IPS DF 4.7 (cell line): ENCODE results near the gene ANO6.
"Not testable (repeated sequence)": the region's sequence is repeated elsewhere in the genome, so short reads cannot be mapped to it uniquely, and the experiment has no call there.

Experiments used
- DNase-seq: peaks from one replicate; pipeline ENCODE4 v3.0.0-alpha.2; 2013; ENCODE audit warnings: low spot score; ENCODE audit errors: extremely low read depth

The ANO6 gene

GRCh38 chr12:45309836-45310626, 94.1 kb downstream of the ANO6 start:
- no peak for DNase-seq

GRCh38 chr12:45310627-45310968, 94.7 kb downstream of the ANO6 start:
- DNase-seq: no peak

- DNase-seq: no peak
Observed at GRCh38 chr12:45312012-45312411, 96.1 kb downstream of the ANO6 start.

- DNase-seq: no peak
Observed at GRCh38 chr12:45314770-45315169, 98.9 kb downstream of the ANO6 start.

GRCh38 chr12:45315462-45315861, 99.6 kb downstream of the ANO6 start:
- no peak for DNase-seq

- DNase-seq: not testable (repeated sequence)
Observed at GRCh38 chr12:45317261-45317660, 101.4 kb downstream of the ANO6 start.

GRCh38 chr12:45322810-45323209, 106.9 kb downstream of the ANO6 start:
- DNase-seq: no peak

GRCh38 chr12:45324391-45324790, 108.5 kb downstream of the ANO6 start:
- no peak for DNase-seq

GRCh38 chr12:45326358-45326975, 110.6 kb downstream of the ANO6 start:
- DNase-seq: no peak

- DNase-seq: no peak
Observed at GRCh38 chr12:45327823-45328383, 112.0 kb downstream of the ANO6 start.

- DNase-seq: no peak
Observed at GRCh38 chr12:45329238-45329637, 113.3 kb downstream of the ANO6 start.

- DNase-seq: no peak
Observed at GRCh38 chr12:45329702-45330101, 113.8 kb downstream of the ANO6 start.

- no peak for DNase-seq
Observed at GRCh38 chr12:45331552-45331951, 115.7 kb downstream of the ANO6 start.

GRCh38 chr12:45334396-45334795, 118.5 kb downstream of the ANO6 start:
- no peak for DNase-seq

GRCh38 chr12:45336331-45336730, 120.4 kb downstream of the ANO6 start:
- no peak for DNase-seq

GRCh38 chr12:45336762-45337596, 121.1 kb downstream of the ANO6 start:
- DNase-seq: no peak

- DNase-seq: no peak
Observed at GRCh38 chr12:45337835-45338234, 121.9 kb downstream of the ANO6 start.

- DNase-seq: no peak
Observed at GRCh38 chr12:45338272-45338671, 122.4 kb downstream of the ANO6 start.

GRCh38 chr12:45339035-45339434, 123.1 kb downstream of the ANO6 start:
- no peak for DNase-seq

GRCh38 chr12:45342171-45342570, 126.3 kb downstream of the ANO6 start:
- no peak for DNase-seq

- no peak for DNase-seq
Observed at GRCh38 chr12:45342848-45343247, 127.0 kb downstream of the ANO6 start.
